Measurements from ENCODE around the gene CCDC91.

The CCDC91 gene

GRCh38 chr12:28582672-28583376 lies 392.6 kb downstream of the CCDC91 start:
- no peak for DNase-seq (ENCODE audit: low spot score)

- no peak for DNase-seq (ENCODE audit: low spot score)
Measured at GRCh38 chr12:28583701-28584261, 393.5 kb downstream of the CCDC91 start.

GRCh38 chr12:28585146-28585545 lies 394.9 kb downstream of the CCDC91 start:
- DNase-seq (ENCODE audit: low spot score), result no peak

- no peak for DNase-seq (ENCODE audit: low spot score)
Measured at GRCh38 chr12:28586481-28586880, 396.2 kb downstream of the CCDC91 start.

GRCh38 chr12:28591831-28592230 lies 401.6 kb downstream of the CCDC91 start:
- no peak for DNase-seq (ENCODE audit: low spot score)
